MM.1S (cell line): ENCODE measurements around the gene ACIN1.

Experiments
- DNase-seq: peaks from one replicate; pipeline ENCODE4 v3.0.0-alpha.2; 2015
- H2AFZ ChIP-seq: fragments of 300-600 bp; sonication (generic); 2 replicates; pipeline ENCODE4 v1.6.0; 2016; ENCODE audit warnings: antibody characterized with exemption, low read length
- H3F3A ChIP-seq: fragments of 300-600 bp; sonication (generic); 2 replicates; pipeline ENCODE4 v1.6.1; 2016; ENCODE audit warnings: mild to moderate bottlenecking, antibody characterized with exemption, low read length, moderate library complexity, mixed read lengths; ENCODE audit not compliant: insufficient read depth
- H3K27ac ChIP-seq: fragments of 300-600 bp; sonication (generic); 2 replicates; pipeline ENCODE4 v1.5.1; 2016; ENCODE audit warnings: mild to moderate bottlenecking, low read length
- H3K27me3 ChIP-seq: fragments of 300-600 bp; sonication (generic); replicated peaks from 2 replicates; pipeline ENCODE4 v1.6.0; 2016; ENCODE audit warnings: low read length; ENCODE audit not compliant: insufficient read depth
- H3K36me3 ChIP-seq: fragments of 300-600 bp; sonication (generic); replicated peaks from 2 replicates; pipeline ENCODE4 v1.6.1; 2016; ENCODE audit warnings: mild to moderate bottlenecking, low read length, mixed read lengths; ENCODE audit not compliant: insufficient read depth
- H3K4me1 ChIP-seq: fragments of 300-600 bp; sonication (generic); 2 replicates; pipeline ENCODE4 v1.6.1; 2016; ENCODE audit warnings: low read length, mixed read lengths
- H3K4me2 ChIP-seq: fragments of 300-600 bp; sonication (generic); 2 replicates; pipeline ENCODE4 v1.6.0; 2016; ENCODE audit warnings: low read depth, low read length
- H3K4me3 ChIP-seq: fragments of 300-600 bp; sonication (generic); 2 replicates; pipeline ENCODE4 v1.5.1; 2016; ENCODE audit warnings: low read length, mixed read lengths
- H3K79me2 ChIP-seq: fragments of 300-600 bp; sonication (generic); 2 replicates; pipeline ENCODE4 v1.6.1; 2016; ENCODE audit warnings: mixed run types, low read length, mixed read lengths
- H3K9ac ChIP-seq: fragments of 300-600 bp; sonication (generic); 2 replicates; pipeline ENCODE4 v1.6.1; 2016; ENCODE audit warnings: low read length, mixed read lengths
- H3K9me2 ChIP-seq: fragments of 300-600 bp; sonication (generic); replicated peaks from 2 replicates; pipeline ENCODE4 v1.6.1; 2016; ENCODE audit warnings: mild to moderate bottlenecking, low read length, mixed read lengths; ENCODE audit not compliant: insufficient read depth
- H3K9me3 ChIP-seq: fragments of 300-600 bp; sonication (generic); replicated peaks from 2 replicates; pipeline ENCODE4 v1.6.1; 2016; ENCODE audit warnings: mild to moderate bottlenecking, low read length, mixed read lengths; ENCODE audit not compliant: insufficient read depth
- H4K20me1 ChIP-seq: fragments of 300-600 bp; sonication (generic); 2 replicates; pipeline ENCODE4 v1.6.1; 2016; ENCODE audit warnings: mild to moderate bottlenecking, low read length, moderate library complexity, mixed read lengths; ENCODE audit not compliant: insufficient read depth
- EZH2 ChIP-seq: fragments of 300-600 bp; sonication (generic); optimal IDR thresholded peaks from 2 replicates; pipeline ENCODE3; 2017; ENCODE audit warnings: low read depth, mild to moderate bottlenecking, antibody characterized with exemption, low read length, mixed read lengths
- EZH2phosphoT487 ChIP-seq: fragments of 300-600 bp; sonication (generic); IDR thresholded peaks from 2 replicates; pipeline ENCODE4 v1.6.1; 2018; ENCODE audit warnings: antibody characterized with exemption, low read length
- TF ChIP-seq, protein P1 (sequence below): fragments of 300-600 bp; sonication (generic); IDR thresholded peaks from 2 replicates; pipeline ENCODE4 v1.5.1; 2016; ENCODE audit warnings: antibody characterized with exemption, low read length, mixed read lengths

ACIN1 gene

DNA sequence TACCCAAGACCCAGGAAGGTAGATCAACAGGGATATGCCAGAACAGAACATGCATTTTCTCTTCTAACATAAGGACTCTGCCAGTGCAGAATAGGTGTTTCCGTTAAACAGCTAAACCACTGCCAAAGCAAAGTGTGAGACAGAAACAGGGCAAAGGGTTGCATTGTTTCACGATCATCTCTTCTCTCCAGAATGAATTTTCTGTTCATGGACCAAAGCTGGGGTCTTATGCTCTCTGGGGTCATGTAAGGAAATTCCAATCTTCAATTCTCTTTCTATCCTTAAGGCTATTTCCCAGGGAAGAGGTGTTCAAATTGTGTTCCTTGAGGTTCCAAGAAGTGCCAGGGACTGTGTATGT lies 71.2 kb downstream of the ACIN1 start:
- no peaks in the 10 kb centered on the region for H3K4me1 ChIP-seq
- no peak for DNase-seq
- no peaks in the 10 kb centered on the region for H3F3A ChIP-seq
- H3K9ac ChIP-seq = no peak overlapping the region
- no peaks in the 10 kb centered on the region for H4K20me1 ChIP-seq
- H3K9me3 ChIP-seq = no peaks in the 10 kb centered on the region
- no peaks in the 10 kb centered on the region for H3K36me3 ChIP-seq
- no peaks in the 10 kb centered on the region for H3K79me2 ChIP-seq
- no peak overlapping the region for H3K4me2 ChIP-seq
- TF ChIP-seq, protein P1, sequence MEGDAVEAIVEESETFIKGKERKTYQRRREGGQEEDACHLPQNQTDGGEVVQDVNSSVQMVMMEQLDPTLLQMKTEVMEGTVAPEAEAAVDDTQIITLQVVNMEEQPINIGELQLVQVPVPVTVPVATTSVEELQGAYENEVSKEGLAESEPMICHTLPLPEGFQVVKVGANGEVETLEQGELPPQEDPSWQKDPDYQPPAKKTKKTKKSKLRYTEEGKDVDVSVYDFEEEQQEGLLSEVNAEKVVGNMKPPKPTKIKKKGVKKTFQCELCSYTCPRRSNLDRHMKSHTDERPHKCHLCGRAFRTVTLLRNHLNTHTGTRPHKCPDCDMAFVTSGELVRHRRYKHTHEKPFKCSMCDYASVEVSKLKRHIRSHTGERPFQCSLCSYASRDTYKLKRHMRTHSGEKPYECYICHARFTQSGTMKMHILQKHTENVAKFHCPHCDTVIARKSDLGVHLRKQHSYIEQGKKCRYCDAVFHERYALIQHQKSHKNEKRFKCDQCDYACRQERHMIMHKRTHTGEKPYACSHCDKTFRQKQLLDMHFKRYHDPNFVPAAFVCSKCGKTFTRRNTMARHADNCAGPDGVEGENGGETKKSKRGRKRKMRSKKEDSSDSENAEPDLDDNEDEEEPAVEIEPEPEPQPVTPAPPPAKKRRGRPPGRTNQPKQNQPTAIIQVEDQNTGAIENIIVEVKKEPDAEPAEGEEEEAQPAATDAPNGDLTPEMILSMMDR = no peak
- TF ChIP-seq EZH2phosphoT487 (no peak), EZH2 (no peak)
- H2AFZ ChIP-seq = no peak overlapping the region
- no peak overlapping the region for H3K4me3 ChIP-seq
- H3K27ac ChIP-seq = no peak overlapping the region
- H3K27me3 ChIP-seq = no peaks in the 10 kb centered on the region
- no peaks in the 10 kb centered on the region for H3K9me2 ChIP-seq

- H3K4me1 ChIP-seq = no peaks in the 10 kb centered on the region
- H2AFZ ChIP-seq = no peak overlapping the region
- H4K20me1 ChIP-seq = no peaks in the 10 kb centered on the region
- TF ChIP-seq, protein P1 = no peak
- no peak for TF ChIP-seq EZH2phosphoT487
- TF ChIP-seq EZH2 = no peak
- H3K36me3 ChIP-seq = no peaks in the 10 kb centered on the region
- H3K9ac ChIP-seq = no peak overlapping the region
- H3F3A ChIP-seq = no peaks in the 10 kb centered on the region
- H3K27me3 ChIP-seq = no peaks in the 10 kb centered on the region
- no peaks in the 10 kb centered on the region for H3K79me2 ChIP-seq
- H3K9me2 ChIP-seq = no peaks in the 10 kb centered on the region
- H3K4me2 ChIP-seq = no peak overlapping the region
- H3K27ac ChIP-seq = no peak overlapping the region
- DNase-seq = no peak
- H3K4me3 ChIP-seq = no peak overlapping the region
- no peaks in the 10 kb centered on the region for H3K9me3 ChIP-seq
Observed at GRCh38 chr14:23023022-23023794, 71.7 kb downstream of the ACIN1 start.

- Histone ChIP-seq H3K79me2 (no peaks in the 10 kb centered on the region), H4K20me1 (no peaks in the 10 kb centered on the region), H3K27me3 (no peaks in the 10 kb centered on the region), H3K27ac (no peak overlapping the region), H3K4me3 (no peak overlapping the region), H2AFZ (no peak overlapping the region), H3K9ac (no peak overlapping the region), H3K9me3 (no peaks in the 10 kb centered on the region), H3K9me2 (no peaks in the 10 kb centered on the region), H3F3A (no peaks in the 10 kb centered on the region), H3K36me3 (no peaks in the 10 kb centered on the region), H3K4me2 (no peak overlapping the region), H3K4me1 (no peaks in the 10 kb centered on the region)
- TF ChIP-seq, protein P1 = no peak
- TF ChIP-seq EZH2 (no peak), EZH2phosphoT487 (no peak)
- DNase-seq = no peak
Observed at GRCh38 chr14:23021889-23022442, 73.0 kb downstream of the ACIN1 start.
